Activated naive CD4-positive, alpha-beta T cell (primary cell): ENCODE measurements around the gene ADD2.
"Not testable (repeated sequence)": the region's sequence is repeated elsewhere in the genome, so short reads cannot be mapped to it uniquely, and the experiment has no call there.

Experiments used
- DNase-seq, 4 experiments: peaks; one replicate each; lab custom pipeline; 2025; lab: John Stamatoyannopoulos, UW

ADD2 gene

DNA sequence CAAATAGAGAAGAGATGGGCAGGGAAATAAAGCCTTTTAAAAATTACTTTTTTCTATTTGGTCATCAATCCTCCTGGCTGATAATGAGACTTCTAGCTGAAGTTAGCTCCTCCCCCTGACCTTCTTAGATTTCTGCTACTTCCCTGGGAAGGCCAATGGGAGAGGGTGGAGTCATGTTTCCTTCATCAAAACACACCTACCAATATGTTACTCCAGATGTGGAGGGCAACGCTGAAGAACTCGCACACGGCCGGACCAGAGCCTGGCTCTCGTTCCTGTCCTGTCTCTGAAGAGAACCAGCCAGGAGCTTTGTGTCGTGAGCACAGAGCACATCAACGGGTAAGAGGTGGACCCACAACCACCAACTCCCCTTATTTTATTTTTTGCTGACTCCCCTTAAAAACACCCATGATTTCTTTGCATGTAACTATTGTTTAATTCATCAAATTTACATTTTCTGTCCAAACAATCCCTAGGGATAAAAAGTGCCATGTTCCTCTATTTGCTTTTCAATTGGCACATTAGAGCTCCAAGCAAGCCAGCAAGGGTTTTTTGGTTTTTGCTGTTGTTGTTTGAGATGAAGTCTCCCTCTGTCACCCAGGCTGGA, 94.9 kb downstream of the ADD2 start:
- no peak for DNase-seq

GRCh38 chr2:70671092-70671675, 96.8 kb downstream of the ADD2 start:
- no peak for DNase-seq

GRCh38 chr2:70670626-70671025, 97.4 kb downstream of the ADD2 start:
- DNase-seq: no peak

- no peak for DNase-seq
Measured at GRCh38 chr2:70670202-70670601, 97.8 kb downstream of the ADD2 start.

- DNase-seq: no peak
Measured at GRCh38 chr2:70668911-70669310, 99.1 kb downstream of the ADD2 start.

DNA sequence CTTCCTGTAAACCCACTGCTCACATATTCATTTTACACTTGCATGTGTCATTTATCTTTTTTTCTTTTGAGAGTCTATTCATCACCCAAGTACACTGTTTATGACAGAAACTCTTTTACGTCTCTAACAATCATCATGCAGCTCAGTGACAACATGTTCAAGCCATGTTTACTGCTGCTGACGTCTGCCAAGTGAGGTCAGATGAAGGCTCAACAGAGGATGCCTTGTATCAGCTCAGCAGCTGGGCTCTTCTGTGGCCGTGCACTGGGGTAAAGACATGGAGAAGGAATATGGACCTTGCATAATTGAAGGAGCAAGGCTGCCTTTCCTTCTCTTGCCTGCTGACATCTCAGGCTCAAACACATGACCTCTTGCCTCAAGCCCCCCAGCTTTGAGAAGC, 99.6 kb downstream of the ADD2 start:
- no peak for DNase-seq

GRCh38 chr2:70664525-70664924, 103.5 kb downstream of the ADD2 start:
- no peak for DNase-seq

DNA sequence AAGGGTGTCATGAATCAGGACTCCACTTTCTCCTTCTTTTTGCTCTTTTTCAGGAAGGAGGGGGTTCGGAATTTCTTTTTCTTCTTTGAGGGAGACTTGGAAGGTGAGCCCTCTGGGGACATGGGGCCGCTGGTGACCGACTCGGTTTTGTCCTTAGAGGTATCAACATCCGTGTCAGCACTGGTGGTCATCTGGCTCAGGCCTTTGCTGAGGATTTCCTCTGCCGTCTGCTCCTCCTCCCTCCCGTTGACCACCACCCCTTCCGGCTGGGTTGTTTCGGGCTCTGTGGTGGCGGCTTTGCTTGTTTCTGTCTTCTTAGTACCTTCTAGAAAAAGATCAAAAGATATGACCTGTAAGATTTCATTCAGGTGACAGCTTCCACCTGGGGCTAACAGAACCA, 104.6 kb downstream of the ADD2 start:
- DNase-seq: no peak

GRCh38 chr2:70659551-70659950, 108.4 kb downstream of the ADD2 start:
- no peak for DNase-seq

DNA sequence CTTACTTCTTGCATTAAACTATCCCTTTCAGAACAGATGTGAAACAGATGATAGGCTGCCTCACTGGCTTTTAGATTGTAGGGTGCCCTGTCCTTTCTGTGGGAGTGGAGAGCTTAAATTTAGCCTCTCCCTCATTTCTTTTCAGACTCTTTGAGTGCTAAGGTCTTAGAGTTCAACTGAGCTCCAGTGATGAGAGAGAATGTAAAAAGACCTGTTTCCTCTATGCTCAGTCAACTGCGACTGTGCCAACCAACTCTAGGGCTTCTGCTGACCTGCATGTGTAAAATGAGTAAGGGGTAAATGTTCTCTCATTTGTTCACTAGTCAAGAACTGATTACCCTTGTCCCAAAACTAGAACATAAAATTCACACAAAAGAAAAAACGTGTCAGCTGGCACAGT, 109.5 kb downstream of the ADD2 start:
- DNase-seq: no peak

DNA sequence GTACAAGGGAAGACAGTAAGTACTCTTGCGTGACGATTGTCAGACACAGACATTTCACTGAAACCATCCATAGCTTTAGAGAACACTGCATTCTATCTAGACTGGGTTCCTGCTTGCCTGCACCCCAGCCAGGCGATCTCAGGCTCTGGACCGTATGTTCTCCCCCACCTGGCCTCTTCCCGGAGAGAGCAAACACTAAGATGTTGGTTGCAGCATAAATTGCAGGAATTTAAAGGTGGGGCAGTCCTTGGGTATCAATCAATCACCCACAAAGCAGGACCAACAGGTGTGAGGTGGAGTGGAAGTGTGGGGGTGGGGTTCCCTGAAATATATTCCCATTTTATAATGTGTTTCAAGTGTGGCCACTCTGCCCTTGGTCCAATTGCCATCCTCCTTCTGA, 110.8 kb downstream of the ADD2 start:
- DNase-seq: no peak

- DNase-seq: peak in 2 of 4 experiments; percentile 18 to 37
Measured at GRCh38 chr2:70656421-70657010, 111.5 kb downstream of the ADD2 start.

- DNase-seq: no peak
Measured at GRCh38 chr2:70655786-70656185, 112.2 kb downstream of the ADD2 start.

- not testable (repeated sequence) for DNase-seq
Measured at GRCh38 chr2:70655211-70655610, 112.8 kb downstream of the ADD2 start.

DNA sequence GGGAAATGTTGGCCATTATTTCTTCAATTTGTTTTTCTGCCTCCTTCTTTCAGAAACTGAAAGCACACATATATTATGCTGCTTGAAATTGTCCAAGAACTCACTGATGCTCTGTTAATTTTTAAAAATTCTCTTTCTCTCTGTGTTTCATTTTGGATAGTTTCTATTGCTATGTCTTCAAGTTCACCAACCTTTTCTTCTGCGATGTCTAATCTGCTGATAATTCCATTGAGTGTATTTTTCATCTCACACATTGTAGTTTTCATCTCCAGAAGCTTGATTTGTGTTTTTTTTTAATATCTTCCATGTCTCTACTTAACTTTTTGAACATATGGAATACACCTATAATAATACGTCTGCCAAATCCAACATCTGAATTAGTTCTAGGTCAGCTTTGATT, 116.3 kb downstream of the ADD2 start:
- no peak for DNase-seq

GRCh38 chr2:70651014-70651413, 117.0 kb downstream of the ADD2 start:
- DNase-seq: no peak

GRCh38 chr2:70648961-70649360, 119.0 kb downstream of the ADD2 start:
- no peak for DNase-seq

GRCh38 chr2:70647873-70648481, 120.0 kb downstream of the ADD2 start:
- DNase-seq: peak; percentile 34 to 74 (median 54)

- no peak for DNase-seq
Measured at GRCh38 chr2:70646420-70646818, 121.6 kb downstream of the ADD2 start.

DNA sequence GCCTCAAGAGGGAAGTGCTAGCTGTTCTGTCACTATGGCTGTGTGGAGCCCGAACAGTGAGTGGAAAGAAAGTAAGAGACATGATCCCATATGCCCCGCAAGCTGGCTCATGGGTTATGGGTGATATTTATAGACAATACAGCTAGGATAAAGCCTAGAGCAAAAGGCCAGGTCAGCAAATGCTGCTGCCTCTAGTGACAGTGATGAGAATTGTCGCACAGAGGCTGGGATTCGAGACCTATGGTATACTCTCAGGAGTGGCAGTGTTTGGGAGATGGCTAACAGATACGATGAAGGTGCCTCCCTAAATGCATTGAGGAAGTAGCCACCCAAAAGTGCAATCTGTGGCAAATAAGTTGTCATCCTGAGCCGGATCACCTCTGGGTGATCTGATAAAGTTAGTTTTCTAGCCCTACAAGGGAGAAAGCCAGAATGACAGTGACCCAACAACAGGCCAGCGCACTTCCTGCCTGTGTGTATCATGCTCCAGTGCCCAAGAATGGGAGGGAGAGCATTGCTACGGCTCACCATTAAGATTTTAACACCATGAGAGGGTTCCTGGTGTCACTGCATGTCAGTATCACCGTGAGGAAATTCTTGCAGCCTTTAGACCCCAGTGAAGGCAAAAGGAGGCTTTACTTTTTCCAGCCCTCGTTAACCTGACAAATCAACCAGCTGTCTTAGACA, 122.1 kb downstream of the ADD2 start:
- DNase-seq: no peak

GRCh38 chr2:70643715-70644114, 124.3 kb downstream of the ADD2 start:
- DNase-seq: peak in 1 of 4 experiments; percentile 7

- no peak for DNase-seq
Measured at GRCh38 chr2:70641263-70641784, 126.7 kb downstream of the ADD2 start.
